DOHH2 (cell line): ENCODE results near the gene GGT6.
A peak's percentile ranks its signal among the peaks of the same experiment; 100 is the strongest.

Experiments
- H3F3A ChIP-seq: fragments of 200-600 bp; sonication (generic), shearing (Covaris generic); 2 replicates; pipeline ENCODE4 v1.6.0; 2016; ENCODE audit warnings: antibody characterized with exemption, mild to moderate bottlenecking; ENCODE audit not compliant: control insufficient read depth, insufficient read depth
- H3K27ac ChIP-seq: fragments of 200-600 bp; sonication (generic); 2 replicates; pipeline ENCODE4 v1.5.1; 2014; ENCODE audit warnings: low read depth, mild to moderate bottlenecking, low read length, moderate library complexity
- H3K27me3 ChIP-seq: fragments of 200-600 bp; sonication (generic); 2 replicates; pipeline ENCODE4 v1.6.1; 2014; ENCODE audit warnings: mild to moderate bottlenecking, low read length, mixed read lengths; ENCODE audit not compliant: control insufficient read depth
- H3K36me3 ChIP-seq: fragments of 200-600 bp; sonication (generic); 2 replicates; pipeline ENCODE4 v1.6.1; 2014; ENCODE audit warnings: mild to moderate bottlenecking, low read length, moderate library complexity, mixed read lengths; ENCODE audit not compliant: control insufficient read depth
- H3K4me1 ChIP-seq: fragments of 200-600 bp; sonication (generic); 2 replicates; pipeline ENCODE4 v1.6.1; 2014; ENCODE audit warnings: mild to moderate bottlenecking, low read length, mixed read lengths; ENCODE audit not compliant: control insufficient read depth
- H3K4me2 ChIP-seq: fragments of 200-600 bp; sonication (generic); 2 replicates; pipeline ENCODE4 v1.6.0; 2014; ENCODE audit warnings: mild to moderate bottlenecking, low read length, moderate library complexity
- H3K4me3 ChIP-seq: fragments of 200-600 bp; sonication (generic); 2 replicates; pipeline ENCODE4 v1.5.1; 2014; ENCODE audit warnings: mild to moderate bottlenecking, low read length, mixed read lengths
- H3K79me2 ChIP-seq: fragments of 200-600 bp; sonication (generic); 2 replicates; pipeline ENCODE4 v1.6.1; 2014; ENCODE audit warnings: mild to moderate bottlenecking, low read length, mixed read lengths; ENCODE audit not compliant: control insufficient read depth
- H3K9me2 ChIP-seq: fragments of 200-600 bp; sonication (generic); replicated peaks from 2 replicates; pipeline ENCODE4 v1.6.1; 2014; ENCODE audit warnings: mild to moderate bottlenecking, low read length, mixed read lengths; ENCODE audit not compliant: control insufficient read depth
- H3K9me3 ChIP-seq: fragments of 200-600 bp; sonication (generic); 2 replicates; pipeline ENCODE4 v1.6.1; 2014; ENCODE audit warnings: antibody characterized with exemption, low read length, mixed read lengths; ENCODE audit not compliant: control insufficient read depth, insufficient read depth
- H4K20me1 ChIP-seq: fragments of 200-600 bp; sonication (generic); 2 replicates; pipeline ENCODE4 v1.6.0; 2014; ENCODE audit warnings: low read depth, mild to moderate bottlenecking, antibody characterized with exemption, low read length, moderate library complexity; ENCODE audit not compliant: control insufficient read depth, insufficient read depth
- EZH2phosphoT487 ChIP-seq: fragments of 200-600 bp; sonication (generic); IDR thresholded peaks from 2 replicates; pipeline ENCODE4 v1.6.1; 2017; ENCODE audit warnings: borderline replicate concordance, mild to moderate bottlenecking, antibody characterized with exemption, low read length, moderate library complexity, mixed read lengths
- TF ChIP-seq, protein P1 (sequence below): fragments of 200-600 bp; sonication (generic); IDR thresholded peaks from one replicate; pipeline ENCODE4 v1.5.1; 2014; ENCODE audit warnings: antibody characterized with exemption, mild to moderate bottlenecking, low read depth, low read length; ENCODE audit not compliant: poor library complexity, severe bottlenecking

GGT6 gene

DNA sequence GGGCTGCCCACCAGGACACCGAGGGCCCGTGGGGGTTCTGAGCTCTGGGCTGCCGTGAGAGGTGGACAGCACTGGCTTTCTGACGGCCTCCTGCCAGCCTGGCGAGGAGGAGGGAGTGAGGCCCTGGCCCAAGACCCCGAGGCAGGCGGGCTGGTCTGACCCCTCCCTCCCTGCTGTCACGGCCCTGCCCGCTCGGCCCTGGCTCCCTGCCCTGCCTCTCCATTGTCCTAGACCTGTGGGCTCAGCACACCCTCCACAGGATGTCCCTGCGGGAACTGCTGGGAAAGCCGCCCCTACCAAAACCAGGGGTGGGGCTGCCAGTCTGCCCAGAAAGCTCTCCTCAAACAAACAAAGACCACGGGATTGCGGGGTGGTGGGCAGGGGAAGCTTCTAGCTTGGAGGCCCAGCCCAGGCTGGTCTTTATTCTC, 41.0 kb downstream of the GGT6 start:
- no peaks in the 10 kb centered on the region for H3K79me2 ChIP-seq
- peak overlapping the region; percentile 50 for H3K4me2 ChIP-seq
- H3K27me3 ChIP-seq = no peaks in the 10 kb centered on the region
- H3K4me3 ChIP-seq = peak overlapping the region; percentile 44
- H4K20me1 ChIP-seq = no peaks in the 10 kb centered on the region
- H3K27ac ChIP-seq = no peak overlapping the region
- no peak for TF ChIP-seq EZH2phosphoT487
- TF ChIP-seq, protein P1, sequence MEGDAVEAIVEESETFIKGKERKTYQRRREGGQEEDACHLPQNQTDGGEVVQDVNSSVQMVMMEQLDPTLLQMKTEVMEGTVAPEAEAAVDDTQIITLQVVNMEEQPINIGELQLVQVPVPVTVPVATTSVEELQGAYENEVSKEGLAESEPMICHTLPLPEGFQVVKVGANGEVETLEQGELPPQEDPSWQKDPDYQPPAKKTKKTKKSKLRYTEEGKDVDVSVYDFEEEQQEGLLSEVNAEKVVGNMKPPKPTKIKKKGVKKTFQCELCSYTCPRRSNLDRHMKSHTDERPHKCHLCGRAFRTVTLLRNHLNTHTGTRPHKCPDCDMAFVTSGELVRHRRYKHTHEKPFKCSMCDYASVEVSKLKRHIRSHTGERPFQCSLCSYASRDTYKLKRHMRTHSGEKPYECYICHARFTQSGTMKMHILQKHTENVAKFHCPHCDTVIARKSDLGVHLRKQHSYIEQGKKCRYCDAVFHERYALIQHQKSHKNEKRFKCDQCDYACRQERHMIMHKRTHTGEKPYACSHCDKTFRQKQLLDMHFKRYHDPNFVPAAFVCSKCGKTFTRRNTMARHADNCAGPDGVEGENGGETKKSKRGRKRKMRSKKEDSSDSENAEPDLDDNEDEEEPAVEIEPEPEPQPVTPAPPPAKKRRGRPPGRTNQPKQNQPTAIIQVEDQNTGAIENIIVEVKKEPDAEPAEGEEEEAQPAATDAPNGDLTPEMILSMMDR = no peak
- H3K36me3 ChIP-seq = no peaks in the 10 kb centered on the region
- H3K9me3 ChIP-seq = no peaks in the 10 kb centered on the region
- H3F3A ChIP-seq = no peaks in the 10 kb centered on the region
- no peaks in the 10 kb centered on the region for H3K9me2 ChIP-seq
- peaks cover 40% of the 10 kb centered on the region for H3K4me1 ChIP-seq

DNA sequence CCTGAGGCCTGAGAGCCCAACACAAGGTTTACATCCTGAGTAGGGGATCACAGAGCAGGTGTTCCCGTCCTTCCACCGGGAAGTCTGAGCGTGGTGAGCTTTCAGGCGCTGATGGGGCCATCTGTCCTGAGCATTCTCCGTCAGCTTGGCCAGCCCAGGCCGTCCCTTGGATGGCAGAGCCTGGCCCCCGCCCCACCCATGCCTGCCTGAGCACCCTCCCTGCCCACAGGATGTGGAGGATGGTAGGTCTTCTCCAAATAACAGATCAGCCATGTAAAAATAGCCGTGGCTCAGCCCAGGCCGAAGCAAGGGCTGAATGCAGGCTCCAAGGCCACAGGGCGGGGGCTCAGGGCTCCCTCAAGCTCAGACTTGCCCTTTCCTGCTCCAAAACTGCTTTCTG, 41.5 kb downstream of the GGT6 start:
- H3K9me3 ChIP-seq = no peaks in the 10 kb centered on the region
- no peak overlapping the region for H3K27ac ChIP-seq
- H3K4me1 ChIP-seq = peaks cover 35% of the 10 kb centered on the region
- H3K27me3 ChIP-seq = no peaks in the 10 kb centered on the region
- H3K4me3 ChIP-seq = peak overlapping the region; percentile 44
- no peaks in the 10 kb centered on the region for H4K20me1 ChIP-seq
- no peaks in the 10 kb centered on the region for H3F3A ChIP-seq
- H3K36me3 ChIP-seq = no peaks in the 10 kb centered on the region
- H3K9me2 ChIP-seq = no peaks in the 10 kb centered on the region
- peak overlapping the region; percentile 50 for H3K4me2 ChIP-seq
- no peaks in the 10 kb centered on the region for H3K79me2 ChIP-seq
- TF ChIP-seq, protein P1 = no peak
- no peak for TF ChIP-seq EZH2phosphoT487

DNA sequence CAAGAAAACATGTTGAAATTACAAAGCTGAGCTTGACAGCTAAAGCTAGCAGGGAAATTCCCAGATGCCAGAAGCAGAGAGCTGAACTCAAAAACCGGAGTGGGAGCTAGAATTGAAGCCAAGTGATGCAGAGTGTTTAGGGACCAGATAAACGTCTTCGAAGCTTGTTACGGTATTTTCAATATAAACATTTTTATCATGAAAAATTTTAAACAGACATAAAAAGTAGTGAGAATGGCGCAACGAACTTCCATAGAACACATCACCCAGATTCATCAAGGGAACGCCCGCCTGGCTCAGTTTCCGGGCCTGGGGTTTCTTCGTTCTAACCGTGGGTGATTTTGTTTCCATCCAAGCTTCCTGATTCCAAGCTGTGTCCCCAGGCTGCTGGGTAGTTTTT, 43.6 kb downstream of the GGT6 start:
- Histone ChIP-seq H3K79me2 (no peaks in the 10 kb centered on the region), H3K4me1 (peaks cover 17% of the 10 kb centered on the region), H4K20me1 (no peaks in the 10 kb centered on the region), H3K4me3 (no peak overlapping the region), H3K9me3 (no peaks in the 10 kb centered on the region), H3K27ac (no peak overlapping the region), H3K27me3 (no peaks in the 10 kb centered on the region), H3K36me3 (no peaks in the 10 kb centered on the region), H3K9me2 (no peaks in the 10 kb centered on the region), H3F3A (no peaks in the 10 kb centered on the region), H3K4me2 (no peak overlapping the region)
- TF ChIP-seq, protein P1 = no peak
- TF ChIP-seq EZH2phosphoT487 = no peak

DNA sequence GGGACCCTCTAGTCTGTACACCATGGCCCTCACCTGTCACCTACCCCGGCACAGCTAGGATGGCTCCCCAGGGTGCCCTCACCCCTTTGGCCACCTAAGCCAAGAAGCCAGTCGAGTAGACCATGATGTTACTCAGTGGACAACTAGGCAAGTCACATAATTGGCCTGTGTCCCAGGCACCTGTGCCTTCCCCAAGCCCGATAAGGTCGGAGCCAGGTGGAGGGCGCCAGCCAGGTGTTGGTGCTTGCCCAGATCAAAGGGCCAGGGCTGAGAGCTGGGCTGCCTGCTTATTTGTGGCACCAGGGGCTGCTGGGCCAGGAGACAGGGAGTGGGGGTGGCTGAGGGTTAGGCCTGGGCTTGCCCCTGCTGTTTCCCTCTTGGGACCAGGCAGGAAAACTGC, 44.9 kb downstream of the GGT6 start:
- no peaks in the 10 kb centered on the region for H3K27me3 ChIP-seq
- H3K79me2 ChIP-seq = no peaks in the 10 kb centered on the region
- no peak overlapping the region for H3K4me2 ChIP-seq
- no peak overlapping the region for H3K4me3 ChIP-seq
- no peaks in the 10 kb centered on the region for H4K20me1 ChIP-seq
- no peak for TF ChIP-seq EZH2phosphoT487
- TF ChIP-seq, protein P1 = no peak
- H3K9me3 ChIP-seq = no peaks in the 10 kb centered on the region
- no peaks in the 10 kb centered on the region for H3K9me2 ChIP-seq
- H3K4me1 ChIP-seq = peaks cover 17% of the 10 kb centered on the region
- no peak overlapping the region for H3K27ac ChIP-seq
- H3F3A ChIP-seq = no peaks in the 10 kb centered on the region
- no peaks in the 10 kb centered on the region for H3K36me3 ChIP-seq
